HEK293 (cell line): ENCODE measurements around the gene FAM168A.

Experiments
- CTCF ChIA-PET: fragments of 350-600 bp; formaldehyde crosslinking; extraction: SDS; loops from one replicate; lab custom pipeline; 2021; ENCODE audit warnings: antibody characterized with exemption; lab: Yijun Ruan, JAX
- POLR2A ChIA-PET: fragments of 300-600 bp; formaldehyde crosslinking; extraction: SDS; loops from one replicate; lab custom pipeline; 2020; ENCODE audit warnings: antibody characterized with exemption, inconsistent platforms; lab: Yijun Ruan, JAX
- H3K27ac ChIP-seq: fragments of 200-500 bp; sonication (Bioruptor generic); 2 replicates; pipeline ENCODE4 v1.5.1; 2014; ENCODE audit warnings: low read depth, low read length, control low read depth, inconsistent platforms; ENCODE audit errors: extremely low read depth
- H3K36me3 ChIP-seq, 2 experiments: fragments of 200-500 bp in 1 of 2; sonication (Bioruptor generic) in 1 of 2; 1 replicate in 1 of 2; 2 replicates in 1 of 2; pipeline ENCODE4 v1.5.1; 2014 to 2017; ENCODE audit warnings: inconsistent platforms in 2 of 2, low read length in 2 of 2; ENCODE audit not compliant: control insufficient read depth in 2 of 2, insufficient read depth in 1 of 2
- H3K4me1 ChIP-seq: fragments of 200-500 bp; sonication (Bioruptor generic); 2 replicates; pipeline ENCODE4 v1.5.1; 2014; ENCODE audit warnings: mild to moderate bottlenecking, low read length, inconsistent platforms; ENCODE audit not compliant: control insufficient read depth, insufficient read depth
- H3K4me3 ChIP-seq: 2 replicates; pipeline ENCODE4 v1.5.1; 2011; ENCODE audit warnings: low read depth, mild to moderate bottlenecking, control low read depth, low read length, moderate library complexity
- H3K9me3 ChIP-seq: fragments of 200-500 bp; sonication (Bioruptor generic); 2 replicates; pipeline ENCODE4 v1.5.1; 2014; ENCODE audit warnings: low read depth, low read length, inconsistent platforms; ENCODE audit not compliant: control insufficient read depth, insufficient read depth
- PATZ1 ChIP-seq: fragments of 450-650 bp; formaldehyde crosslinking; IDR thresholded peaks from 2 replicates; pipeline ENCODE4 v1.5.1; 2016; ENCODE audit warnings: missing biosample characterization, missing genetic modification characterization
- PRDM10 ChIP-seq: fragments of 450-650 bp; formaldehyde crosslinking; IDR thresholded peaks from 2 replicates; pipeline ENCODE4 v1.5.1; 2016; ENCODE audit warnings: missing biosample characterization, missing genetic modification characterization
- SCRT2 ChIP-seq: fragments of 450-650 bp; formaldehyde crosslinking; IDR thresholded peaks from 2 replicates; pipeline ENCODE4 v1.5.1; 2016; ENCODE audit warnings: missing biosample characterization, missing genetic modification characterization
- YY1 ChIP-seq: fragments of 450-650 bp; formaldehyde crosslinking; IDR thresholded peaks from 2 replicates; pipeline ENCODE4 v1.5.1; 2018; ENCODE audit warnings: missing biosample characterization, missing genetic modification characterization
- ZNF121 ChIP-seq: fragments of 450-650 bp; formaldehyde crosslinking; IDR thresholded peaks from 2 replicates; pipeline ENCODE4 v1.5.1; 2016; ENCODE audit warnings: missing biosample characterization, missing genetic modification characterization
- ZNF148 ChIP-seq: fragments of 450-650 bp; formaldehyde crosslinking; IDR thresholded peaks from 2 replicates; pipeline ENCODE4 v1.5.0; 2017; ENCODE audit warnings: missing biosample characterization, missing genetic modification characterization, borderline replicate concordance
- ZNF157 ChIP-seq: fragments of 450-650 bp; formaldehyde crosslinking; IDR thresholded peaks from 2 replicates; pipeline ENCODE4 v1.5.1; 2016; ENCODE audit warnings: missing biosample characterization, missing genetic modification characterization
- ZNF335 ChIP-seq: fragments of 450-650 bp; formaldehyde crosslinking; conservative IDR thresholded peaks from 2 replicates; pipeline ENCODE4 v1.5.1; 2016; ENCODE audit warnings: missing biosample characterization, missing genetic modification characterization
- ZNF433 ChIP-seq: fragments of 450-650 bp; formaldehyde crosslinking; IDR thresholded peaks from 2 replicates; pipeline ENCODE4 v1.5.1; 2016; ENCODE audit warnings: missing biosample characterization, missing genetic modification characterization, low read depth
- ZNF561 ChIP-seq: fragments of 450-650 bp; IDR thresholded peaks from 2 replicates; pipeline ENCODE4 v1.5.1; 2018; ENCODE audit warnings: missing biosample characterization, missing genetic modification characterization, borderline replicate concordance

The FAM168A gene

DNA sequence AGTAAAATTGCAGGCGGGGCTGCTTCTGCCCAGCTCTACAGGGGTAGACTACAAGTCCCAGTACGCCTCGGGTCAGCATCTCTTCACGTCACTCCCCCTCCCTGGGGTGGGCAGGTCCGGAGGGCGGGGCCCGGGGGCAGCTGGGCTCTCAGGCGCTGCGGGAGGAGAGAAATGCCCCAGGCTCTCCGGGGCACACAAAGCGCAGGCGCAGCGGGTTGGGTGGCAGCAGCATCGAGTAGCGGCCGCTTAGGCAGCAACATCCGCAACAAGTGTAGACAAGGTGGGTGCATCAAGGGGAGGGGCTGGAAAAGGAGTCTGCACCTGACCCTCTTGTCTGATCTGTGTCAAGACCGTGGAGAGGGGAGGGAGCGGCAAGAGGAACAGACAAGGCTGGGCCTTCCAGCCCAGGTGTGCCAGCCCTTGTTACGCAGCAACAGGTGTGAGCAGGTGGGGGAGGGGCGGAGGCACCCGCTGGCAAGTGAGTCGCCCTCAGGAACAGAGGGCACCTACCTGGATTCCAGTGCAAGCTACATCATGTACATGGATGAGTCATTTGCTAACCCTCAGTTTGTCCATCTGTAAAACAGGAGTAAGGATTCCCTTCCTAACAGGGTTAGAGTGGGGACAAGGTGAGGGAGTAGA, 49.7 kb upstream of the FAM168A start (continued):
- TF ChIP-seq PATZ1 (tag by site-specific recombination): peak; percentile 73
- TF ChIP-seq ZNF335 (tag by site-specific recombination): peak; percentile 69
- peak; percentile 100 for TF ChIP-seq SCRT2 (tag by site-specific recombination)

DNA sequence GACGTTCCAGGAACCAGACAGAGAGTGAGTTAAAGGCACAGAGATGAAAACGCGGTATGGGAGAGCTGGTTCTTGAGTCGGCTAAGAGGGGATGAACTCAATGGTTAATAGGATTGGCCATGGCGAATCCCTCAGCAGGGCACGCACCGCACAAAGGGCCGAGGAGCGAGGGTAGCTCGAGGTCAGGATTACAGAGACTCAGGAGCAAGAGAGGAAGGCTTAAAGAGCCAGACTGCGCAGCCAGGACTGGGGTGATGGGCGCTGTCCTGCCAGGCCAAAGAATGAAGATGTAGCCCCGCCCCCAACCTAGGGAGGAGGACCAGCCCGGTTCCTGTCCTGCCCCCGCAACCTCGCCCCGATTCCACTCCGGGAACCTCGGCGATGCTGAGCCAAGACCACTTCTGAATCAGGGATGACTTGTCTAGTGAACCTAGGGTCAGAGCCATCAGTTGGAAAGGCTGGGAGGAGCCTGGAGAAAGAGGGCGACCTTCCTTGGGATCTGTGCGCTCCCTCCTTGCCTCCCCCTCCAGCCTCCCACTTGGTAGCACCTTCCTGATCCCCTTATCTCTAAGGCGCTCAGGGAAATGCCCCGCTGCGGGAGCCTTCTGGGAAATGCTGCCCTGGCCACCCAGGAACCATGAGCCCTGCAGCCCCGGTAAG, 48.2 kb upstream of the FAM168A start, which contains the start of gene PLEKHB1:
PLEKHB1 (plus strand) TSS at position 610 of the 660 bp plus-strand sequence; CDS start at position 638, 28 bp downstream.
- TF ChIP-seq ZNF121 (no peak), PRDM10 (tag by site-specific recombination) (peak; percentile 13; the same call in 1 of the 2 replicates)
- TF ChIP-seq, all 188 proteins: peak for 1
- POLR2A ChIA-PET: interaction anchor here (0.9 kb wide), 1 partner anchor 20 kb away, joined by 4 read pairs; no protein-coding TSS in a partner anchor
- Histone ChIP-seq H3K9me3 (no peaks in the 10 kb centered on the region), H3K4me3 (no peak within 1 kb of the TSS), H3K36me3 (no peaks in the 10 kb centered on the region), H3K4me1 (no peaks in the 10 kb centered on the region), H3K27ac (no peak within 1 kb of the TSS)
- CTCF ChIA-PET: interaction anchor here (0.6 to 3.7 kb wide), 6 partner anchors 13 to 295 kb away, joined by 3 to 14 read pairs (median 5); no protein-coding TSS in a partner anchor

GRCh38 chr11:73645121-73645969, 47.4 kb upstream of the FAM168A start:
- POLR2A ChIA-PET: no interaction called here
- CTCF ChIA-PET: interaction anchor here (0.6 to 3.7 kb wide), 3 partner anchors 19 to 167 kb away, joined by 3 to 14 read pairs (median 3); no protein-coding TSS in a partner anchor
- Histone ChIP-seq H3K27ac (no peak overlapping the region), H3K36me3 (no peaks in the 10 kb centered on the region), H3K4me1 (no peaks in the 10 kb centered on the region), H3K4me3 (no peak overlapping the region), H3K9me3 (no peaks in the 10 kb centered on the region)
- TF ChIP-seq ZNF433 (tag by site-specific recombination) (no peak), YY1 (tag by site-specific recombination) (no peak), ZNF157 (tag by site-specific recombination) (no peak), ZNF561 (no peak), ZNF148 (tag by site-specific recombination) (no peak), PRDM10 (tag by site-specific recombination) (peak; percentile 89)
